Measurements from ENCODE around the gene RPL5. TPM values are rescaled to one million over a fixed set of nuclear protein-coding genes. Genes with fewer than 3 reads are reported as not detected.

RPL5 gene
- total RNA-seq = 1,044 and 1,194 TPM in 2 replicates

DNA sequence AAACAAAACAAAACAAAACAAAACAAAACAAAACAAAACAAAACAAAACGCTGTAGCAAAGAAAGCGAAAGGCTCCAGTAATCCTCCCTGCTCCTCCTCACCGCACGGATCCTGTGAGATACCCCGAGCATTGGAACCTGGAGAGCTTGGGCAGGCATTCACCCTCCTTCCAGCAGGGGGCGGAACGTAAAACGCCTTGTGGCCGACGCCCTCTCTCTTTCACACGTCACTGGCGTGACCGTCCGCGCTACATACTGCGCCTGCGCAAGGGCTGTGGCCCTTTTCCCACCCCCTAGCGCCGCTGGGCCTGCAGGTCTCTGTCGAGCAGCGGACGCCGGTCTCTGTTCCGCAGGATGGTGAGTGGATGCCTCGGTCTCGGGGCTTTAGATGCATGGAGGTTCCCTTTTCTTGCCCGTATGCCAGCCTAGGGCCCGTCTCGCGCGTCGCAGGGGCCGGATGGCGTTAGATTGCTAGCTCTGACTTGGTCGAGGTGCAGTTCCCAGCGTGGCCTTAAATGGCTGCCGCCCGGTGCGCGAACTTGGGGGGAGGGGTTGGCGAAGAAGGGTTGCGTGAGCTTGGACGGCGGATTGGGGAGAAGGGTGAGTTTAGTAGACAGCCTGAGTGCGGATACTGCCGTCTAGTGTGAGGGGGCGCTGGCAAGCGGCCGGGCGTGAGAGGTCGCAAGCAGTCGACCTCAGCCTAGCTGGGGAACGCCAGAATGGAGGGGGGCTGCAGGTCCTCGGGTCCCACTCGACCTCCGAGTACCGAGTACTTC, at the start of gene RPL5:
Gene RPL5 (plus strand): TSS at position 279 of the 775 bp plus-strand sequence. CDS start 75 bp downstream, at position 354.

DNA sequence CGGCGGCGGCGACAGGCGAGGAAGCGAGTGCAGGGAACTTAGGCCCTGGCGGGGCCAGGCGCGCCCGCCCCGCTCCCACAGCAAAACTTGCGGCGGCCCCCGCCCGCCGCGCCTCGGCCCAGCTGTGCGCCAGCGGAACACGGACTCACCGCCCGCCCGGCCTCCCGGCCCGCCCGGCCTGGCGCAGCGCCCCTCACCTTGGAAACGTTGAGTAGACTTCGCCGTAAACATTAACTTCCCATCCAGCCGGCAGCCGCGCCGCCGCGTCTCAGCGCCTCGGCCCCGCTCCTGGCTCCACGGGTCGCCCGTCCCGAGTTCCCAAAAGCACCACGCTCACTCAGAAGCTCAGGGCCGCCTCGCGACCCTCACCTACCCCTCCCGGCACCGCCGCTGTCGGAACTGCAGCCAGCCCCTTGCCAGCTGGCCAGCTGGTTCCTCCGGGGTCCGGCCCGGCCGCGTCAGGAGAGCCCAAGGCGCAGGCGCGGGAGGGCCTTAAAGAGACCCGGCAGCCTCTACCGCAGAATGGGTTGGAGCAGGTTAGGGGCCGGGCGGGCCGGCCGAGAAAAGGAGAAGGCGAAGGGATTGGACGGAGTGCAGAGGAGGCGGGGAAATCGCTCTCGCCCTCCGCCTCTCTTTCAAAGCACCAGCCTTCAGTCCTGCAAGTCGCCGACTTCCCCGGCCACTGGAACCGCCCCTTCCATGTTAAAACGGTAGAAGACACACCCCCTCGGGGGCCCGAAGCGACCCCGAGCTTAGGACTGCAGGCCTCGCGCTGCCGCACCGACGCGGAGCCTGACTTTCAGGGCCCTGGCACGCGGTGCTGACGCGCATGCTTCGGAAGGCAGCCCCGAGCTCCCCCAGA, 47.0 kb upstream of the RPL5 start, which contains the start of gene EVI5:
Gene EVI5 (minus strand): TSS at position 470 of the 862 bp plus-strand sequence. CDS start 48,562 bp downstream, outside the sequence.

Other genes with a start within 250 kb of the RPL5 start
- gene EVI5, start 46.9 kb upstream of the RPL5 start, total RNA-seq = 10.6 and 22.2 TPM in 2 replicates
- gene DIPK1A, start 129.4 kb downstream of the RPL5 start, total RNA-seq = 1.0 and 1.6 TPM in 2 replicates
- gene MTF2, start 247.2 kb downstream of the RPL5 start, total RNA-seq = 10.1 and 13.4 TPM in 2 replicates

Measured in mesangial cell (primary cell).